PC-3 (cell line): ENCODE results near the gene NAPG.

Experiments
- EZH2 ChIP-seq: fragments of 300-600 bp; sonication (generic); IDR thresholded peaks from one replicate; pipeline ENCODE4 v1.6.1; 2017; ENCODE audit warnings: antibody characterized with exemption, mild to moderate bottlenecking, low read length; ENCODE audit not compliant: unreplicated experiment
- EZH2phosphoT487 ChIP-seq: fragments of 300-600 bp; sonication (generic); IDR thresholded peaks from 2 replicates; pipeline ENCODE4 v1.6.1; 2018; ENCODE audit warnings: mild to moderate bottlenecking, antibody characterized with exemption, low read length, borderline replicate concordance
- TF ChIP-seq, protein P1 (sequence below): fragments of 300-600 bp; sonication (generic); conservative IDR thresholded peaks from 2 replicates; pipeline ENCODE4 v1.5.1; 2017; ENCODE audit warnings: antibody characterized with exemption, low read depth, mild to moderate bottlenecking, low read length

DNA sequence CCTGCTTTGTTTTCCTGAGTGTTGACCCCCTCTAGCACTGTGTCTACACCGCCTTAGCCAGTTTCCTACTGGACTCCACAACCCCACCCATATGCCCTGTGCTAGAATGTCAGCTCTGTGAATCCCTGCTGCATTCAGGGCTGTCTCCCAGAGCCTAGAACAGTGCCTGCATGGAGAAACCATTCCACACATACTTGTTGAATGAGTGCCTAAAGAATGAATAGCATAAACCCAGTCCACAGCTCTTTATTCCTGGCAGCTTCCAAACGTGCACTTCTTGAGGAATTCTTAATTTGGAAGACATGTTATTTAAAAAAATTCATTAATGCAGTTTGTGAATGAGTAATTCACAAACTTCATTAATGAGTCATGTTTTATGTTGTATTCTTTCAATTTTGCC lies 6.5 kb upstream of the NAPG start:
- TF ChIP-seq, protein P1, sequence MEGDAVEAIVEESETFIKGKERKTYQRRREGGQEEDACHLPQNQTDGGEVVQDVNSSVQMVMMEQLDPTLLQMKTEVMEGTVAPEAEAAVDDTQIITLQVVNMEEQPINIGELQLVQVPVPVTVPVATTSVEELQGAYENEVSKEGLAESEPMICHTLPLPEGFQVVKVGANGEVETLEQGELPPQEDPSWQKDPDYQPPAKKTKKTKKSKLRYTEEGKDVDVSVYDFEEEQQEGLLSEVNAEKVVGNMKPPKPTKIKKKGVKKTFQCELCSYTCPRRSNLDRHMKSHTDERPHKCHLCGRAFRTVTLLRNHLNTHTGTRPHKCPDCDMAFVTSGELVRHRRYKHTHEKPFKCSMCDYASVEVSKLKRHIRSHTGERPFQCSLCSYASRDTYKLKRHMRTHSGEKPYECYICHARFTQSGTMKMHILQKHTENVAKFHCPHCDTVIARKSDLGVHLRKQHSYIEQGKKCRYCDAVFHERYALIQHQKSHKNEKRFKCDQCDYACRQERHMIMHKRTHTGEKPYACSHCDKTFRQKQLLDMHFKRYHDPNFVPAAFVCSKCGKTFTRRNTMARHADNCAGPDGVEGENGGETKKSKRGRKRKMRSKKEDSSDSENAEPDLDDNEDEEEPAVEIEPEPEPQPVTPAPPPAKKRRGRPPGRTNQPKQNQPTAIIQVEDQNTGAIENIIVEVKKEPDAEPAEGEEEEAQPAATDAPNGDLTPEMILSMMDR, result no peak
- no peak for TF ChIP-seq EZH2phosphoT487
- TF ChIP-seq EZH2, result no peak
